GM08714 (cell line): ENCODE results near the gene IGSF9.

Experiments used
- H3K4me3 ChIP-seq: fragments of 200-500 bp; sonication (Bioruptor generic); 2 replicates; pipeline ENCODE4 v1.5.1; 2014; ENCODE audit warnings: mild to moderate bottlenecking, low read length, inconsistent platforms
- ZNF274 ChIP-seq: IDR thresholded peaks from 2 replicates; pipeline ENCODE4 v1.6.1; 2012; ENCODE audit warnings: mild to moderate bottlenecking, low read depth, low read length

Gene IGSF9

DNA sequence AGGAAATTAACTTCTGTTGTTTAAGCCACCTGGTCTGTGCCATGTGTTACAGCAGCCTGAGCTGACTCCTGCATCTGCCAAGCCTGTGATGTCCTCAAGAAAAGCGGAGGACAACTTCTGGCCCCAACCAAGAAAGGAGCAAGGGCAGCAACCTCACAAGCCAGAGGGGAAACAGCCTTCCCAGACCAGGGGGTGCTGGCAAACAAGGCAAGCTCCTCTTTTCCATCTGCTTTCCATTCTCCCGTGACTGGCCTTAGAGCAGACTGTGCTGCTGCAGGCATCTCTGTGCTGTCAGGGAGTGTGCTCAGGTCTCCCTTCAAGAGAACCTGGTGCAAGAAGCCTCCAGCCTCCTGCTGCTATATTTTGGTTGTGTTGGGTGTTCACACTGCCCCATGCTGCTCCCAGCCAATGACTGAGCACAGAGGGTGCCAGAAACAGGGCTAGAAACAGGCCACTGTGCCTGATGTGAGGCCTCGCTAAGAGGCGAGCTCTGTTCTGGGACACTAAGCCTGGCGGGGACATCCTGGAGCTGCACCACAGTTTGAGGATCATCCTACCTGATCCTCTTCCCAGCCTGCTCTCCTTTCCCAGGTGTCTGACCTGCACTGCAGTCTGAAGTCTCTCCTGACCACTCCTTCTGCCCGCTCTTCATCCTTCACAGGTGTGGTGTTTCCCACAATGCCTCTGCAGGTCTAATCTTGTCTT is 36.1 kb upstream of the IGSF9 start:
- H3K4me3 ChIP-seq, result no peak overlapping the region
- TF ChIP-seq ZNF274, result no peak

- TF ChIP-seq ZNF274, result no peak
These were observed 35.4 kb upstream of the IGSF9 start for GRCh38 chr1:159980786-159981185.

GRCh38 chr1:159980076-159980475 is 34.7 kb upstream of the IGSF9 start:
- no peak overlapping the region for H3K4me3 ChIP-seq
- no peak for TF ChIP-seq ZNF274

More at GRCh38 chr1:159980786-159981185, 35.4 kb upstream of the IGSF9 start:
- no peak overlapping the region for H3K4me3 ChIP-seq

- no peak for TF ChIP-seq ZNF274
These were observed 33.8 kb upstream of the IGSF9 start for GRCh38 chr1:159979257-159979656.

DNA sequence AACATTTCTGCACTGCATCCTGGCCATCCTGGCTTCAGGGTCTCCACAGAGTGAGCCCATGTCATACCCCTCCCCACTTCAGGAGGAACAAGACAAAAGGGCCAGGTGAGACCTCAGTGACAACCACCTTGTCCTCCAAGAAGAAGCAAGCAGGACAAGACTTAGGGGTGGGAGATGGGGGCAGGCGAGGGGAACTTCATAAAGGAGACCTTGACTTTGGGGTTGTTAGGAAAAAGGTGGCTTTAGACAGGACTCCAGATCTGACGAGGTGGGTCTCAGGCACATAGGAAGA is 32.6 kb upstream of the IGSF9 start:
- TF ChIP-seq ZNF274, result no peak
- H3K4me3 ChIP-seq, result no peak overlapping the region

More at GRCh38 chr1:159979257-159979656, 33.8 kb upstream of the IGSF9 start:
- no peak overlapping the region for H3K4me3 ChIP-seq

GRCh38 chr1:159977364-159978106 is 32.1 kb upstream of the IGSF9 start:
- TF ChIP-seq ZNF274, result no peak
- no peak overlapping the region for H3K4me3 ChIP-seq

DNA sequence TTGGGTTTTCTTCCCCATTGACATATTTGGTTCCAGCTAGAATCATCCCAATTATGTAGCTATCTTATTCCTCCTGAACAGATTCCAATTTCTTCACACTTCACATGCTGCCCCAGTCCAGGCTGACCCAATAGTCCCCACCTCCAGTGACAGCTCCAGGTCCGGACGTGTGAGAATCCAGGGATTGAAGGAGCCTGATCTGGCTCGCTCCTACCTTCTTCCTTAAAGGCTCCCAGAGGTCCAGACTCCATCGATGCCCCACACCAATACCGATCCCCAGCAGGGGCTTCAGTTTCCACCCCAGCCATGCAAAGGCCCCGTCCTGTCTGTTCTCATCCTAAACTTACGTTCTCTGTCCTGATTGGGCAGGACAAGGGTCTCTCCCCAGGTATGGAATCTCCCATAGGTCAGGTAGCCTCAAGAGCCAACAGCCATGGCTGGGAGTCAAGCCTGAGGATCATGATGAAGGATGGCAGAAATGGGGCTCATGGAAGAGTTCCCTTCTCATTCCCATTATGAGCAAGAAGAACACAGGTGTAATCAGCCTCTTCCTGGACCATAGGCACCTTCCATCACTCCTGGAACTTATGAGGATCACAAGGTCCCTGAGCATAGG is 29.0 kb upstream of the IGSF9 start:
- TF ChIP-seq ZNF274, result no peak
- H3K4me3 ChIP-seq, result no peak overlapping the region

- TF ChIP-seq ZNF274, result no peak
- H3K4me3 ChIP-seq, result no peak overlapping the region
These were observed 28.0 kb upstream of the IGSF9 start for GRCh38 chr1:159973350-159973940.

DNA sequence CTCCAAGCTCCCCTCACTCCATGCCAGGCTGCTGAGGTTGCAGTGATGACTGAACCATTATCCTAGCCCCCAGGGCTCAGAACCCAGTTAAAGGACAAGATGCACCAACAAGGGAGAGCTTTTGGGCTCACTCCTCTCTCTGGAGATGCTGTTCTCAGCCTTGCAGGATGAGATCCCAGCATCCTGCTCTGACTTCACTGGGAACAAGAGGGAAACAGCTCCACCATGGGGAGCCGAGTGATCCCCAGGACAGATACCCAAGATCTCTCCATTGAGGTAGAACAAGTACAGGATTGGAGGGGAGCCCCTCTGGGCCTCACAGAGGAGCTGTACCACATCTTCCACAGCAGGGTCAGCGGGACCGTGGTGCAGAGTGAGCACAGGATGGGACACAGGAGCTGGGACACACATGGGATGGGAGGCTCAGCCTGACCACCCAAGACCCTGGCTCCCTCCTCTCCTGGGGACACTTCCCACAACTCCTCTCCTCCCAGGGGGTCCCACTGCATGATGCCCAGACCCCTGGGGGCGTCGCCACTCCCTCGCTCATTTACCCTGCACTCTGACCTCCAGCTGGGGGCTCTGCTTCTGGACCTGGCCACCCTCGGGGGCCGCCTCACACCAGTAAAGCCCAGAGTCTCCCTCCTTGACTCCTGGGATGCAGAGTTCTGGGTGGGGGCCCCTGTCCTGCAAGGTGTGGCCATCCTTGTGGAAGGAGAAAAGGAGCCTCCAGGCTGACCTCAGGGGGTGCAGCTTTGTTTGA is 27.2 kb upstream of the IGSF9 start:
- H3K4me3 ChIP-seq, result no peak overlapping the region
- no peak for TF ChIP-seq ZNF274

- TF ChIP-seq ZNF274, result no peak
- no peak overlapping the region for H3K4me3 ChIP-seq
These were observed 25.5 kb upstream of the IGSF9 start for GRCh38 chr1:159970932-159971342.

DNA sequence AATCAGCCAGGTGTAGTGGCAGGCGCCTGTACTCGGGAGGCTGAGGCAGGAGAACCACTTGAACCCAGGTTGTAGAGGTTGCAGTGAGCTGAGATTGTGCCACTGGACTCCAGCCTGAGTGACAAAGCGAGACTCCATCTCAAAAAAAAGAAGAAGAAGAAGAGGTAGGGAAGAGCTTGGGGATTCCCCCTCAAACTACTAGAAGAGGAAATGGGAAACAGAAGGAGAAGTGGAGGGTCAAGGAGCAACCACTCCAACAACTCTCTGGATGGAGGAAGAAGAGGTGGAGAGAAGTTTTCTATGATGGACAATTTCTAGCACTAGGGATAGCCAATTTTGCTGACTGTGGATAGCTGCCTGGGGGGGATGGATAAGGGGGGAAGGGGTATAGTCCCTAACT is 23.5 kb upstream of the IGSF9 start:
- no peak overlapping the region for H3K4me3 ChIP-seq
- TF ChIP-seq ZNF274, result no peak

DNA sequence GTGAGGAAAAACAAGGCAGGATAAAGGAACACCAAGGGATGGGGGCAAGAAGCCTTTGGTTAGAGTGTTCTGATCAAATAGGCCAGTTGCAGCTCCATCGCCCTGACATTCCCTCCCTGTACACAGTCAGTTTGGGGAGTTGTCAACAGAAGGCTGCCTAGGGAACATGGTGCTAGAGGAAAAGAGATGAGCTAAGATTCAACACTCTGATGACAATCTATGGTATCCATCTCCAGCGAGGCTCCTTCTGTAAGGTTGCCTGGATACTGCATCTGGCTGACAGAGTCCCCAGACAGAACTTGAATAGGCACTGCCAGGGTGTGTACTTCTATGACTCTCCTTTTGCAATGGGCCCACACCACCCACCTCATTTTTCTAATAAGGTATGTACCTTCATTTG is 19.9 kb upstream of the IGSF9 start:
- H3K4me3 ChIP-seq, result no peak overlapping the region
- TF ChIP-seq ZNF274, result no peak

GRCh38 chr1:159964144-159964543 is 18.7 kb upstream of the IGSF9 start:
- no peak overlapping the region for H3K4me3 ChIP-seq
- TF ChIP-seq ZNF274, result no peak

DNA sequence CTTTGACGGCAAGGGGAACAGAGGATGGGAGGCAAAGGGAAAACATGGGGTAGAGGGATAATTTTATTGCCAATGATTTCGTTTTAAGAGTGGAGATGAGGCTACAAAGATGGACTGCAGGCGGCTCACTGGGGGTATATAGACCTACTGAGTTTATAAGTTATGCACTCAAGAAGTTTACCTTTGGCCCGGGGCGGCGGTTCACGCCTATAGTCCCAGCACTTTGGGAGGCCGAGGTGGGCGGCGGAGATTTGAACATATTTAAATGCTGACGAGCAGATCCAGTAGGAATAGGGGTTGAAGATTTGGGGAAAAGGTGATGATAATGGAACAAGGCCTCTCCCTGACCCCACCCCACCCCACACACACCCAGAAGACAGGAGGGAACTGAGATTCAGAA is 16.8 kb upstream of the IGSF9 start:
- no peak overlapping the region for H3K4me3 ChIP-seq
- TF ChIP-seq ZNF274, result no peak

GRCh38 chr1:159961636-159962035 is 16.2 kb upstream of the IGSF9 start:
- TF ChIP-seq ZNF274, result no peak
- H3K4me3 ChIP-seq, result no peak overlapping the region
